Loucy (cell line): ENCODE data around the gene PNMA8B.
A peak's percentile ranks its signal among the peaks of the same experiment; 100 is the strongest.

Experiments used
- H2AFZ ChIP-seq: fragments of 200-600 bp; sonication (generic); 2 replicates; pipeline ENCODE4 v1.6.0; 2016; ENCODE audit warnings: antibody characterized with exemption, mild to moderate bottlenecking, low read length, moderate library complexity
- H3F3A ChIP-seq: fragments of 200-600 bp; 2 replicates; pipeline ENCODE4 v1.6.0; 2016; ENCODE audit warnings: antibody characterized with exemption, low read depth, mild to moderate bottlenecking
- H3K27me3 ChIP-seq: fragments of 200-600 bp; sonication (generic); 2 replicates; pipeline ENCODE4 v1.6.1; 2014; ENCODE audit warnings: low read length, mild to moderate bottlenecking; ENCODE audit not compliant: insufficient read depth, poor library complexity, severe bottlenecking
- H3K36me3 ChIP-seq: fragments of 200-600 bp; sonication (generic); 2 replicates; pipeline ENCODE4 v1.6.1; 2016; ENCODE audit warnings: low read length; ENCODE audit not compliant: insufficient read depth
- H3K4me1 ChIP-seq: fragments of 200-600 bp; sonication (generic); 2 replicates; pipeline ENCODE4 v1.5.1; 2014; ENCODE audit warnings: low read length, mild to moderate bottlenecking; ENCODE audit not compliant: insufficient read depth, poor library complexity, severe bottlenecking
- H3K4me2 ChIP-seq: fragments of 200-600 bp; sonication (generic); 2 replicates; pipeline ENCODE4 v1.6.0; 2014; ENCODE audit warnings: antibody characterized with exemption, low read length, low read depth, mild to moderate bottlenecking; ENCODE audit not compliant: poor library complexity, severe bottlenecking
- H3K4me3 ChIP-seq: fragments of 200-600 bp; sonication (generic); 2 replicates; pipeline ENCODE4 v1.5.1; 2014; ENCODE audit warnings: low read length, mild to moderate bottlenecking, mixed read lengths; ENCODE audit not compliant: poor library complexity, severe bottlenecking
- H3K79me2 ChIP-seq: fragments of 200-600 bp; sonication (generic); 2 replicates; pipeline ENCODE4 v1.6.1; 2014; ENCODE audit warnings: low read length; ENCODE audit not compliant: insufficient read depth
- H3K9ac ChIP-seq: fragments of 200-600 bp; sonication (generic); 2 replicates; pipeline ENCODE4 v1.6.0; 2014; ENCODE audit warnings: mild to moderate bottlenecking, low read depth, low read length, moderate library complexity; ENCODE audit not compliant: poor library complexity, severe bottlenecking
- H3K9me2 ChIP-seq: fragments of 200-600 bp; sonication (generic); replicated peaks from 2 replicates; pipeline ENCODE4 v1.6.1; 2016; ENCODE audit warnings: low read depth, low read length, mixed read lengths
- H3K9me3 ChIP-seq: fragments of 200-600 bp; sonication (generic); 2 replicates; pipeline ENCODE4 v1.6.1; 2014; ENCODE audit warnings: mild to moderate bottlenecking, antibody characterized with exemption, low read length, low read depth; ENCODE audit not compliant: insufficient read depth
- H4K20me1 ChIP-seq: fragments of 200-600 bp; sonication (generic); 2 replicates; pipeline ENCODE4 v1.6.0; 2014; ENCODE audit warnings: antibody characterized with exemption, low read length, mild to moderate bottlenecking; ENCODE audit not compliant: insufficient read depth, poor library complexity, severe bottlenecking
- EZH2phosphoT487 ChIP-seq: fragments of 200-600 bp; IDR thresholded peaks from 2 replicates; pipeline ENCODE4 v1.6.1; 2018; ENCODE audit warnings: antibody characterized with exemption, mild to moderate bottlenecking, moderate library complexity, borderline replicate concordance
- TF ChIP-seq, protein P1 (sequence below): fragments of 200-600 bp; sonication (generic); conservative IDR thresholded peaks from 2 replicates; pipeline ENCODE4 v1.5.1; 2014; ENCODE audit warnings: mild to moderate bottlenecking, antibody characterized with exemption, low read length

PNMA8B gene

DNA sequence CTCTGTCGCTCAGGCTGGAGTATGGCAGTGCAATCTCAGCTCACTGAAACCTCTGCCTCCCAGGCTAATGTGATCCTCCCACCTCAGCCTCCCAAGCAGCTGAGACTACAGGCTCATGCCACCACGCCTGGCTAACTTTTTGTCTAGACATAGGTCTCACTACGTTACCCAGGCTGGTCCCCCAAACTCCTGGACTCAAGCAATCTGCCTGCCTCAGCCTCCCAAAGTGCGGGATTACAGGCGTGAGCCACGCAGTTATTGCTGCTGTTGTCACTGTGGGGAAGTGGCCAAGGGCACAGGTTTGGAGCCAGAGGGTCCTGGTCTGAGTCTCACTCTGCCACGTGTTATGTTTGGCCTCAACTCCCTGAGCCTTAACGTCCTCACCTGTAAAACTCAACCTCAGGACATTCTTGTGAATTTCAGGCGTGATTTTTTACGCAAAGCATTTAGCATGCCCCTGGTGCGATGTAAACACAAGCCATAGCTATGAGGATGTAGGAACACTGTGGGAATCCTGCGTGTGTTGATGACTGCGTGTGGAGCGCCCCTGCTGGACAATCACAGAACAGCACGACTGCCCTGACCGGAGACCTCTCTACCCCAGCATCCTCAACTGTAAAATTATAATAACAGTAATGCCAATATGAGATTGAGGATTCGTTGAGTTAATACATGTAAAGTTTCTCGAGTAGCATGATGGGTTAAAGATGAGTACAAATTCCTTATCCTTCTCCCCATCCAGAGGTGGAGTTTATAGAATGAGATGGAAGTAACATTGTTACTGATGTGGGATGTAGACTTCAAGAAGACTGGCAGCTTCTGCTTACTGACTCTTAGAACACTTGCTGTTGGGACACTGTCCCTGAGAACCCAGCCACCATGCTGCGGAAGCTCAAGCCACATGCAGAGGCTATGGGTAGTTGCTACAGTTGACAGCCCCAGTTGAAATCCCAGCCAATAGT, 41.8 kb upstream of the PNMA8B start:
- H3K27me3 ChIP-seq: no peaks in the 10 kb centered on the region
- no peak overlapping the region for H3K4me3 ChIP-seq
- H4K20me1 ChIP-seq: no peaks in the 10 kb centered on the region
- H3K79me2 ChIP-seq: no peaks in the 10 kb centered on the region
- no peaks in the 10 kb centered on the region for H3K36me3 ChIP-seq
- H3K9me3 ChIP-seq: no peaks in the 10 kb centered on the region
- H2AFZ ChIP-seq: no peak overlapping the region
- H3K4me2 ChIP-seq: no peak overlapping the region
- no peaks in the 10 kb centered on the region for H3K9me2 ChIP-seq
- H3K4me1 ChIP-seq: no peaks in the 10 kb centered on the region
- TF ChIP-seq, protein P1, sequence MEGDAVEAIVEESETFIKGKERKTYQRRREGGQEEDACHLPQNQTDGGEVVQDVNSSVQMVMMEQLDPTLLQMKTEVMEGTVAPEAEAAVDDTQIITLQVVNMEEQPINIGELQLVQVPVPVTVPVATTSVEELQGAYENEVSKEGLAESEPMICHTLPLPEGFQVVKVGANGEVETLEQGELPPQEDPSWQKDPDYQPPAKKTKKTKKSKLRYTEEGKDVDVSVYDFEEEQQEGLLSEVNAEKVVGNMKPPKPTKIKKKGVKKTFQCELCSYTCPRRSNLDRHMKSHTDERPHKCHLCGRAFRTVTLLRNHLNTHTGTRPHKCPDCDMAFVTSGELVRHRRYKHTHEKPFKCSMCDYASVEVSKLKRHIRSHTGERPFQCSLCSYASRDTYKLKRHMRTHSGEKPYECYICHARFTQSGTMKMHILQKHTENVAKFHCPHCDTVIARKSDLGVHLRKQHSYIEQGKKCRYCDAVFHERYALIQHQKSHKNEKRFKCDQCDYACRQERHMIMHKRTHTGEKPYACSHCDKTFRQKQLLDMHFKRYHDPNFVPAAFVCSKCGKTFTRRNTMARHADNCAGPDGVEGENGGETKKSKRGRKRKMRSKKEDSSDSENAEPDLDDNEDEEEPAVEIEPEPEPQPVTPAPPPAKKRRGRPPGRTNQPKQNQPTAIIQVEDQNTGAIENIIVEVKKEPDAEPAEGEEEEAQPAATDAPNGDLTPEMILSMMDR: peak; percentile 95
- no peak for TF ChIP-seq EZH2phosphoT487
- H3K9ac ChIP-seq: no peak overlapping the region
- H3F3A ChIP-seq: no peaks in the 10 kb centered on the region

DNA sequence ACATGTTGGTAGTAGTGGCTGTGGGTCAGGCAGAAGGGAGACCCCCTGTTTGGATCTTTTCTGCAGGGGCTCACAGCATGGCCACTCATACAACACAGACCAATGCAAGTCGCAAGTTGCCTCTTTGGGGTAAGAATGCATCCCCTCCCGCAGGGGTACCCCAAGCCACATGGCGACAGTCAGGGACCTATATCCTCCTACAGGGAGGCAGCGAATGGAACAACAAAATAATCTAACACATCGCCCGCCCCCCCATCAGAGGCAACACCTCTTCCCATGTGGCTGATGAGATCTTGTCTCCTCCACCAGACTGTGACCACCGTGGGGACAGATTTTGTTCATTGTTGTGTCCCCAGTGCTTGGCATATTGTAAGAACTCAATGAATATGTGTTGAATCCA, 40.7 kb upstream of the PNMA8B start:
- no peaks in the 10 kb centered on the region for H3K36me3 ChIP-seq
- no peaks in the 10 kb centered on the region for H3K79me2 ChIP-seq
- H3K9me3 ChIP-seq: no peaks in the 10 kb centered on the region
- H3K9ac ChIP-seq: no peak overlapping the region
- no peaks in the 10 kb centered on the region for H4K20me1 ChIP-seq
- no peak overlapping the region for H2AFZ ChIP-seq
- no peaks in the 10 kb centered on the region for H3K9me2 ChIP-seq
- H3K4me3 ChIP-seq: no peak overlapping the region
- no peaks in the 10 kb centered on the region for H3F3A ChIP-seq
- TF ChIP-seq EZH2phosphoT487: no peak
- TF ChIP-seq, protein P1: no peak
- no peak overlapping the region for H3K4me2 ChIP-seq
- no peaks in the 10 kb centered on the region for H3K27me3 ChIP-seq
- H3K4me1 ChIP-seq: no peaks in the 10 kb centered on the region

DNA sequence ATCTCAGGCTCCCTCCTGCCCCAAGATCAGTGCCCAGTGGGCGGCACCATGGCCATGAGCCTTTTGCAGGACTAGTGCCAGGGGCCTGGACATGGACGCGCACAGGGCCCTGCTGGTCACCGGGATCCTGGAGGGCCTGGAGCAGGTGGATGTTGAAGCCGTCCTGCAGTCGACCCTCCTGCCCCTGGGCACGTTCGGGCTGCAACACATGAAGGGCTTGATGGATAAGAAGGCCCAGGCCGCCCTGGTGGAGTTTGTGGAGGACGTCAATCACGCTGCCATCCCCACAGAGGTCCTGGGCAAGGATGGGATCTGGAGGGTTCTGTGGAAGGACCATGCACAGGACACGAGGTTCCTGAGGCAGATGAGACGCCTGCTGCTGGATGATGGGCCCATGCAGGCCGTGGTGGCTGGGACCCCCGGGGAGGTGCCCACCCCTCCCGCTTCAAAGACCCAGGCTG, 38.0 kb upstream of the PNMA8B start:
- Histone ChIP-seq H3K9ac (no peak overlapping the region), H3K4me1 (peaks cover 7% of the 10 kb centered on the region), H3K36me3 (no peaks in the 10 kb centered on the region), H4K20me1 (no peaks in the 10 kb centered on the region), H3K4me2 (no peak overlapping the region), H3K79me2 (no peaks in the 10 kb centered on the region), H3K27me3 (no peaks in the 10 kb centered on the region), H3K4me3 (no peak overlapping the region), H2AFZ (no peak overlapping the region), H3K9me3 (no peaks in the 10 kb centered on the region), H3F3A (no peaks in the 10 kb centered on the region), H3K9me2 (no peaks in the 10 kb centered on the region)
- TF ChIP-seq EZH2phosphoT487: no peak
- TF ChIP-seq, protein P1: no peak
